Breast epithelium (tissue), 3 donors: ENCODE measurements around the gene EDEM2.

Experiments
- POLR2A ChIP-seq: fragments of 450-650 bp; IDR thresholded peaks from one replicate; pipeline ENCODE4 v1.6.1; 2016; ENCODE audit warnings: antibody characterized with exemption, mild to moderate bottlenecking, moderate library complexity
- TF ChIP-seq, protein P1 (sequence below), 3 donors: fragments of 450-650 bp; IDR thresholded peaks; one replicate each; pipeline ENCODE4 v1.5.1; 2016 to 2017; ENCODE audit warnings: antibody characterized with exemption in 3 of 3, mild to moderate bottlenecking in 3 of 3, moderate library complexity in 3 of 3

DNA sequence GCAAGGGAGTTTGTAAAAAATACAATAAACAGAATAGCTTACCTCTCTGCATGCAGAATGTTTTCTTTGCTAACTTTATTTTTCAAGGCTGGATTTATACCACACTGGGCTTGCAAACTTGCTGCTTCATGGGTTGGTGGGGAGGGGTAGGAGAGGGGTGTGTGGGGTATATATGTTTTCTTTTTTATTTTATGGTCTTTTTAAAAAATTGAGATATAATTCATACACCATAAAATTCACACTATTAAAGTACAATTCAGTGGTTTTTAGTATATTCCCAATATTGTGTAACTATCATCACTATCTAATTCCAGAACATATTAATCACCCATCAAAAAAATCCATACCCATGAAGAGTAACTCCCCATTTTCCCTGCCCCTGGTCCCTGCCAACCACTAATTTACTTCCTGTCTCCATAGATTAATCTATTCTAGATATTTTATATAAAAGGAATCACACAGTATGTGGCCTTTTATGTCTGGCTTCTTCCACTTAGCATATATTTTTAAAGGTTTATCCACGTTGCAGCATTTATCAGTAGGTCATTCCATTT lies 40.2 kb downstream of the EDEM2 start:
- TF ChIP-seq, protein P1, sequence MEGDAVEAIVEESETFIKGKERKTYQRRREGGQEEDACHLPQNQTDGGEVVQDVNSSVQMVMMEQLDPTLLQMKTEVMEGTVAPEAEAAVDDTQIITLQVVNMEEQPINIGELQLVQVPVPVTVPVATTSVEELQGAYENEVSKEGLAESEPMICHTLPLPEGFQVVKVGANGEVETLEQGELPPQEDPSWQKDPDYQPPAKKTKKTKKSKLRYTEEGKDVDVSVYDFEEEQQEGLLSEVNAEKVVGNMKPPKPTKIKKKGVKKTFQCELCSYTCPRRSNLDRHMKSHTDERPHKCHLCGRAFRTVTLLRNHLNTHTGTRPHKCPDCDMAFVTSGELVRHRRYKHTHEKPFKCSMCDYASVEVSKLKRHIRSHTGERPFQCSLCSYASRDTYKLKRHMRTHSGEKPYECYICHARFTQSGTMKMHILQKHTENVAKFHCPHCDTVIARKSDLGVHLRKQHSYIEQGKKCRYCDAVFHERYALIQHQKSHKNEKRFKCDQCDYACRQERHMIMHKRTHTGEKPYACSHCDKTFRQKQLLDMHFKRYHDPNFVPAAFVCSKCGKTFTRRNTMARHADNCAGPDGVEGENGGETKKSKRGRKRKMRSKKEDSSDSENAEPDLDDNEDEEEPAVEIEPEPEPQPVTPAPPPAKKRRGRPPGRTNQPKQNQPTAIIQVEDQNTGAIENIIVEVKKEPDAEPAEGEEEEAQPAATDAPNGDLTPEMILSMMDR (IDR thresholded peaks at IDR 0.05): no peak
- no peak for TF ChIP-seq POLR2A
